ENCODE measurements around the gene CD248.

Gene CD248

GRCh38 chr11:66268952-66269905, 47.6 kb downstream of the CD248 start:
- no peak for DNase-seq

GRCh38 chr11:66268244-66268951, 48.4 kb downstream of the CD248 start, which contains the start of gene RAB1B:
RAB1B (plus strand) TSS chr11:66268639; CDS start chr11:66268680, 41 bp downstream.
- peak; percentile 100 for DNase-seq

- DNase-seq, result peak; percentile 94
Measured at GRCh38 chr11:66267379-66268243, 49.2 kb downstream of the CD248 start.

GRCh38 chr11:66267039-66267378, 49.8 kb downstream of the CD248 start:
- no peak for DNase-seq

GRCh38 chr11:66266378-66267038, 50.3 kb downstream of the CD248 start:
- no peak for DNase-seq

GRCh38 chr11:66265531-66266377, 51.1 kb downstream of the CD248 start:
- DNase-seq, result no peak

- peak; percentile 78 for DNase-seq
Measured at GRCh38 chr11:66264914-66265313, 51.9 kb downstream of the CD248 start.
